Fibroblast of villous mesenchyme (primary cell): Measurements from ENCODE around the gene SMYD3. TPM values are rescaled to one million over a fixed set of nuclear protein-coding genes. Genes with fewer than 3 reads are reported as not detected.

Experiments
- DNase-seq: peaks from one replicate; pipeline ENCODE4 v3.0.0-alpha.2; 2010; ENCODE audit warnings: low read depth
- H3K4me3 ChIP-seq: 2 replicates; pipeline ENCODE4 v1.5.1; 2011; ENCODE audit warnings: low read depth, mild to moderate bottlenecking, low read length
- CTCF ChIP-seq: IDR thresholded peaks from 2 replicates; pipeline ENCODE4 v1.5.1; 2012; ENCODE audit warnings: low read depth, mild to moderate bottlenecking, low read length; ENCODE audit not compliant: insufficient read depth
- total RNA-seq: library from RNA; depleted of rRNA; stranded (reverse); fragments of >200 nt; gene quantifications from 2 replicates; pipeline ENCODE4 v1.2.3, GENCODE V29; 2012

The SMYD3 gene
- total RNA-seq, 1 donor, result 35.4 TPM

GRCh38 chr1:245810181-245810769, 696.8 kb downstream of the SMYD3 start:
- DNase-seq, result no peak

DNA sequence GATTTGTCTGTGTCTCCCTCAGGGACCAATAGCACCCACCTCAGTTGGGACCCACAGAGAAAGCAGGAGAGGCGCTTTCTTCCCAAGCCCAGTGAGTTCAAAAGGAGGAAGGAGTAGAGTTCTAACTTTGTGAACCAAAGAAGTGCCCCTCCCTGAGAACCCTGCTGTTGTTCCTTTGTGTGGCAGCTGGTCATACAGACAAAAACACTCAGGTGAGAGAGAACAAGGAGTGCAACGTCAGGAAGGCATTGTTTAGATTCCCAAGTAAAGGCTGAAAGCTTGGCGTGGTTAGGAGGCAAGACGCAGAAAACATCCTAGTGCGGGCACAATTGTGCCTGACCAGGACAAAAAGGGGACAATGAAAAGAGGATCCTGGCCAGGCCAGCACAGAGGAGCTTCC, 697.7 kb downstream of the SMYD3 start:
- no peak for DNase-seq
- TF ChIP-seq CTCF, result no peak
- H3K4me3 ChIP-seq, result no peak overlapping the region

More at GRCh38 chr1:245810181-245810769, 696.8 kb downstream of the SMYD3 start:
- no peak for TF ChIP-seq CTCF
- no peak overlapping the region for H3K4me3 ChIP-seq

DNA sequence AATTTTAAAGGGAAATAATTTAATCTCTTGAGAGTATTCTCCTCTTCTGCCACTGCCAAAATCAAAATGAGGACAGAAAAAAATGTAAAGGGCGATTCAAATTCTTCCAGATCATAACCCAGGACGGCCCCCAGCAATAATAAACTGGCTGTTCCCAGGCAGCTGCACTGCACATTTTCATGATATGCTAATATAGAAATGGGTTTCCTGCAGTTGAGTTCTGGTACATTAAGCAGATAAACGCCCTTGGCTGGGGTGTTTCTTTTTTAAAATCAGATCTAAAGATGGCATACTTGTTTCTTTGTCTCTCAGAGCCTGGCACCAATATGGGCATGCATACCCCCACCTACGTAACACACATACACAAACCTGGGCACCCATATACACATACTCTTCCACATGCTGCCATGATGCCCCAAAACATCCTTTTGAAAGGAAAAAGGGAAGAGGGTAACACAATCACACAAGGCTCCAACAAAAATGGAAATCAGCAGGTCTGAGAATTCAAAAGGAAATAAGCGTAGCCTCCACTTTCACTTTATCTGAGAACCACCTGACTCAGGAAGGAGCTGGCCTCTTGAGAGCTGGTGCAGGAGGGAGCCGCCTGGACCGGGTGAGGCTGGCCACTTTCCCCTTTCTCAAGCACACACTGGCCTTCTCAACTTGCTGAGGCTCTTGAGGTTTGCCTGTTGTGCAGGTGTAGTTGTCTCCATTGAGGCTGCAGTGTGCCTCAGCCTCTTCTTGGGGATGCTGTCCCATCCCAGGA, 698.9 kb downstream of the SMYD3 start:
- no peak for TF ChIP-seq CTCF
- no peak for DNase-seq
- no peak overlapping the region for H3K4me3 ChIP-seq

DNA sequence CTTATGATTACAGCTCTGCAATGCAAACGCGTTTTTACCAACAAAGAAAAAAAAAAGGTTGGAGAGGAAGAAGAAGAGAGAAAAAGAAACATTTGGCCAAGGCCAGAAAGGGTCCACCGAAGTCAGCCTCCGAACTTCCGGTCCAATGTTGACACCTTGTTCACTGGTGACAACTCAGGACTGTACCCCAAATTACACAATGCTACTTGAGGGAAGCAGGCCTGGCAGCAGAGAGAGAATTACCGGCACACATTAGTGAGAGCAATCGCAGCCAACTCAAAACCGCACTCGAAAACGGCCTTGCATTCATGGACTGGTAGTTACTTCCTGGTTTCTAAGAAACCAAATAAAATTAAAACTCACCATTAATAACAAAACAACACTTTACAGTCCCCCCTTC, 699.8 kb downstream of the SMYD3 start:
- no peak overlapping the region for H3K4me3 ChIP-seq
- no peak for DNase-seq
- TF ChIP-seq CTCF, result no peak

DNA sequence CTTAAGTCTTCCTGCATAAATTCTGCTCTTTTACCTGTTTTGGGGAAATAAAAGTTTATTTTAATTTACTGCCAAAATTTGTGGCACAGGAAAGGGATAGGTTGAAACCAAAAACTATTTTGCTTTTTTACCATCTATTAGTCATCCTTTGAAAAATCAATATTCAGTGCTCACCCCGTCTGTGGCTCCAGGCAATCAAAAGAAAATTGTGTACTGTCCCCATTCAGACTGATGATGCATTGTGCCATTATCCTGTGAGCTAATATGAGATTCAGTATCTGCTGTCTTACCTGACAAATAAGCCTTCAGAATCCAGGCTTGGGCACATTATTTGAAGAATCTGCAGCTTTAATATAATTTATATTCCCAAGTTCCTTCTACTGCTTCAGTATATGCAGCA, 701.5 kb downstream of the SMYD3 start:
- no peak for TF ChIP-seq CTCF
- no peak overlapping the region for H3K4me3 ChIP-seq
- DNase-seq, result no peak

- no peak for TF ChIP-seq CTCF
- H3K4me3 ChIP-seq, result no peak overlapping the region
- DNase-seq, result no peak
Observed at GRCh38 chr1:245804696-245805095, 702.4 kb downstream of the SMYD3 start.

DNA sequence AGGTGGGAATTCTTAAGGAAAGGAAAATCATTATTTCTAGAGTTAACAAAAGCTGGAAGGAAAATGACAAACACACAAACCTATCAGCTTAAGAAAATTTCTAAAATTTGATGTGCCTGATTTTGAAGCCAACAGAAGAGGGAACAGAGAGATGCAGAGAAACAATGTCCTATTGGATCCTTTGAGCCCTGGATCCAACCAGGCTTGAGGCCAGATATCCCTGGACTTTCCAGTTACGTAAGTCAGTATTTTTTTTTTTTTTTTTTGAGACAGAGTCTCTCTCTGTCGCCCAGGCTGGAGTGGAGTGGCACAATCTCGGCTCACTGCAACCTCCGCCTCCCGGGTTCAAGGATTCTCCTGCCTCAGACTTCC, 703.4 kb downstream of the SMYD3 start:
- no peak for TF ChIP-seq CTCF
- H3K4me3 ChIP-seq, result no peak overlapping the region

More for the DNA sequence above, 703.4 kb downstream of the SMYD3 start:
- DNase-seq, result no peak
